Measurements from ENCODE around the gene CAPN13.

Gene CAPN13

DNA sequence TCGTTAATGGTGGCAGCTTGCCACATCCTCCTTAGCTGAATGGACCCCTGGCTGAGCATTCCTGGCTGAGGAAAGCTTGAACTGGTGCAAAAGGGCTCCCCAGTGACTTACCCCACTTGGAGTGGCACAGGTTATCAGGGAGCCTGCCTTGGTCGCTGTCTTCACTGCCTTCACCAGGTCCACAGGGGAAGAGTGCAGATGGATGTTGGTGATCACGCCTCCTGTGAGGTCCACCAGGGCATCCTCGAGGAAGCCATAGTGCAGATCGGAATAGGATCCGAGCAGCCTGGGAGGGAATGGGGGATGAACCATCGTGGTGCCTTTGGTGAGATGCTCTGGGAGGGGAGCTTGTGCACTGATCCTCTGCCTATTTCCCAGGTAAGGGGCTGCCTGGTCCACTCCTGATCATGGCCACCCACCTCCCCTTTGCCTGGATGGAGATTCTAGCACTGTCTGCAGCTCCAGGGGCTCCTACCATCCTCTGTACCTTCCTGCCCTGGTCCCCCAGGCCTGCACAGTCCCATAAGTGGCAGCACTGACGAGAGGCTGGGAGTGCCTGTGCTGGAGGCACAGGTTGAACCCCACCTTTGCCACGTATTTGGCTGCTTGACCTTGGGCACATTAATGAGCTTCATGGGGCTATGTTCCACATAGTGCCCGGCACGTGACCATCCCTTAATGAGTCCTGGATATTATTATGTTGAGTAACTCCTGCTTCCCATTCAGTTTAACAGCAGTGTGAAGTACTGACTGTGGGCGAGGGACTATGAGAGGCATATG, 43.0 kb downstream of the CAPN13 start:
- no peak for FAIRE-seq

- no peak for FAIRE-seq
These were observed 44.0 kb downstream of the CAPN13 start for GRCh38 chr2:30763151-30763660.

DNA sequence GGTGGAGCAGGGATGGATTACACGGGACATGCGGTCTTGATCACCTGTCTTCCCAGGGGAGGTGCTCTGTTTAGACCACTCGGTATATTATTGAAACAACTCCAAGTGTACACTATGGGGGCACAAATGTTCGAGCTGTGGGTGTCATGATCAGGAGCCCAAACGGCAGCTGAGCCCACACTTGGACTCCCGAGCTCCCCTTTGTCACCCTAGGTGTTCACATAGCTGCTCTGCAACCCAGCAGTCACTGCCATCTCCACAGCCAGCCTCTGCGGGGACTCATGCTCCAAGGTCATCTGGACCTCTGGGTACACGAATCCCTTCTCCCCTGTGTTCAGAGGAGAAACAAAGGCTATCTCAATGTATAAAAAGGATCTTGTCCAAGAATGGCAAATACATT, 46.0 kb downstream of the CAPN13 start:
- FAIRE-seq = no peak

GRCh38 chr2:30759481-30759880, 47.8 kb downstream of the CAPN13 start:
- no peak for FAIRE-seq

DNA sequence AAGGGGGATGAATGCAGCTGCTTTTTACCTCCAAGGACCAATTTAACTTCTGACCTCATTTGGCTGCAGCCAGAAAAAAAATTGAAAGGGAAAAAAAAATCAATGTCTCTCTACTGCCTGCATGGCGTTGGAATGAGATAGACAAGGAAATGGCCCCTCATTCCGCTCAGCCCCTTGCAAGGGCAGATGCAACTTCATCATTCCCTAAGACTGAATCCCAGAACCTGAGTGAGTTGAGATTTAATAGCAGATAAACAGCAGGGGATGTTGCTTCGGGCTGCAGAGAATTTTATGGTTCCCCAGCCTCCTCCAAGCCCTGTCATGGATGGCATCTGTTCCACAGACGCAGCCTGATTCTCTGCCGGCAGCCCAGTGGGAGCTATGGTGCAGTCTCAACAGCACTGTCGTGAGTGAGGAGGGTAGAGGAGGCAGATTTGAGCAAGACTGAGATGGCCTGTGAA, 49.0 kb downstream of the CAPN13 start:
- FAIRE-seq = no peak

- no peak for FAIRE-seq
These were observed 49.5 kb downstream of the CAPN13 start for GRCh38 chr2:30757749-30758148.

DNA sequence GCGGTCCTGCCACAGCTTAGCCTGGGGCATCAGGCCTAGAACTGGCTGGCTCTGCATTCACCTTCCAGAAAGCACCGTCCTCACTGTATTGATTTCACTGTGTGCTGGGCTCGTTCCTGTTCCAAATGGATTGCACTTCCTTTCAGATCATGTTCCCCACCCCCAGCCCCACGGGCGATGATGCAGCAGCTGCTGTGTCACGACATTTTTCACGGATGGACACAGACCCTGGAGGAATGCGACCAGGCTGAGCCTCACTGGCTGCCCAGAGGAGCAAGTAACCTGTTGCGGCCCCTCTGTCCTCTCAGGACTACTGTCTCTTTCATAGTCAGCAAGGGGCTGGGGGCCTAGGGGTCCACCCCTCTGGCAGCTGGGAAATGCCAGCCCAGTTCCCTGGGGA, 50.3 kb downstream of the CAPN13 start:
- no peak for FAIRE-seq

- no peak for FAIRE-seq
These were observed 51.1 kb downstream of the CAPN13 start for GRCh38 chr2:30756051-30756719.

GRCh38 chr2:30753630-30754029, 53.6 kb downstream of the CAPN13 start:
- no peak for FAIRE-seq

- FAIRE-seq = no peak
These were observed 54.4 kb downstream of the CAPN13 start for GRCh38 chr2:30752811-30753210.

DNA sequence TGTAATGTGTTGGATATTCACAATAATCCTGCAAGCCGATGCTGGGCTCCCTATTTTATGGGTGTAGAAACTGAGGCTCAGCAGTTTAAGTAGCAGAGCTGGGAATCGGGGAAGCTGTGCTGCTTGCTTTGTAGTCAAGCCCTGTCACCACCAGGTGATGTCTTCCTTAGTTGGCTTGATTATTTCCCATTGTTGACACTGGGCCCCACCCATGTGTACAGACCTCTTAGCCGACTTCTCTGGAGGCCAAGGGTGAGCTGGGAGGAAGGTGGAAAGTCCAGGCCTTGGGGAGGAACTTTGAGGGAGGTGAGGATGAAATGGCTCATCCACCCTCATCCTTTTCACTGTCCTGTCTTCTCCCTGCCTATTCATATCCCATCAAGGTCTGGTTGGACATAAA, 60.0 kb downstream of the CAPN13 start:
- FAIRE-seq = no peak

GRCh38 chr2:30744823-30745222, 62.4 kb downstream of the CAPN13 start:
- FAIRE-seq = no peak

- FAIRE-seq = no peak
These were observed 65.7 kb downstream of the CAPN13 start for GRCh38 chr2:30741576-30741975.

DNA sequence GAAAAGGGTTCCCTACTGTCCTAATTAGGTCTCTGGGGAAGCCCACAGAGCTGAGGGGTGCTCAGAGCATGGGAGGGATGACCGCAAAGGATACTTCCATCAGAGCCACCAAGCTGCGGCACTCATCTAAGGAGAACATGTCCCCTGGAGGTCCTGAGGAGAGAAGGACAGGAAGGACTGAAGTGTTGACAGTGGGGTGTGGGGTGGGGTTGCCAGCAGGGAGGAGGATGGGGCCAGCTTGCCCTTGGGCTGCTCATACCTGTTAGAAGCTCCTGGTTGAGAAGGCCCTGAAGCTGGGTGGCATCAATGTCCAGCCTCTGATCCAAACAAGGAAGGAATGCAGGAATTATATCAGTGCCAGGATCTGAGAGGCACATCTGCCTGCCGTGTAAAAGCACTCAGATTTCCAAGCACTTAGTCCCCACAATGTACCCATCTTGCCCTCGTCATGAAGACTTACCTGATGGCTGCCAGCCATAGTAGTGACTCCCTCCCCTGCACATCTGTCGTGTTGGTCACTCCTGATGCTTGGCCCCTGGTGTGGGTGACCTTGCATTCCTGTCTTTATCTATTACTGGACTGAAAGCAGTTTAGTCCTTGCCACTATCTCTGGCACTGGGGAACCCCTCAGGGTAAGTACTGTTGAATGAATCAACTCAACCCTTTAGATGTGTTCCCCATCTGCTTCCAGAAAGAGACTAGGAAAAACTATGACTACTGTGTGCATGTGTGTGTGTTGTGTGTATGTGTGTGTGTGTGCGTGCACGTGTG, 68.9 kb downstream of the CAPN13 start:
- FAIRE-seq = no peak

DNA sequence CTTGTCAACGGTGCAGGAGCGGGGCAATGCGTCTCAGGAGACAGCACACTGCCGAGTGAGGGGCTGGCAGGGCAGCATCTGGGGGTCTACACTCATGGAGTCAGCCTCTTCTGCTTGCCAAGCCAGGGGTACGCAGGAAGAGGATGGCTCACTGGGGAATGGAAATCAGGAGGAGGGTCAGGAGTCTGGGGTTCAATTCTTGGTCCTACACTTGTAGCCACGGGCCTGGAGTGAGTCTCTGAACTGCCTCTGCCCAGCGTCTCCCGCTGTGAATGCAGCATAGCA, 70.0 kb downstream of the CAPN13 start:
- FAIRE-seq = no peak

- FAIRE-seq = no peak
These were observed 70.6 kb downstream of the CAPN13 start for GRCh38 chr2:30736461-30737325.

- FAIRE-seq = no peak
These were observed 73.2 kb downstream of the CAPN13 start for GRCh38 chr2:30733876-30734520.

DNA sequence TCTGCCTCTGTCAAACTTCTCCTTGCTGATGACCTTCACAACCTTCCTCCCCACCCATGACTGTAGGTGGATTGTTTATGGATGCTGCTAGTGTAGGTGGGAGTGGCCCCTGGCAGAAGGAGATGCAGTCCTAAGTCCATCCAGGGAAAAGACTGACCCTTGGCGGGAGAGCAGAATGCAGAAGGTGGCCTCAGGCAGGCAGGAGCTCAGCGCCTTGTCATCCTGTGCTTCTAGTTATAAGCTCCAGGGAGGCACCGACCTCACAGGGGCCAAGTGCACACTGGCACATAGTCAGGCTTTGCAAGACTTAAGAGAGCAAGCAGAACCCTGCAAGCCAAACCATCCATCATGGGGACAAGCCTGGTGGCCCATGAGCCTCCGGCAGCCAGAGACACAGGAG, 74.4 kb downstream of the CAPN13 start:
- FAIRE-seq = no peak

DNA sequence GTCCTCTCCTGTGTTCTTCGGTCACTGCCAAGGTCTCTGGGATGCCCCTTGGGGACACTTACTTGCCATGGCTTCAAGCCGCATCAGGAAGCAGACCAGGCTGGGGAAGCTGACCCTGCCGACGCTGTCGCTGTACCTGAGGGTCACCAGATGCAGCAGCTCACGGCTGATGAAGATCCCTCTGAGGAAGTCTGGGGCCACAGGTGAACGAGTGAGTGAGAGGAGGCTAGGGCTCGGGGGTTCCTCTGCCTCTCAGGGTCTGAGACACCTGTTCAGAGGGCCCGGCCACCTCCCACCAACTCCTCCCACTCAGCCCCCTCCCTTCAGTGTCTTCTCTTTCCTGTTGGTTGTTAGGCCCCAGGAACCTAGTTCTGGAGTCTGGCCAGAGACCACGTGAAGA, 74.9 kb downstream of the CAPN13 start:
- no peak for FAIRE-seq

DNA sequence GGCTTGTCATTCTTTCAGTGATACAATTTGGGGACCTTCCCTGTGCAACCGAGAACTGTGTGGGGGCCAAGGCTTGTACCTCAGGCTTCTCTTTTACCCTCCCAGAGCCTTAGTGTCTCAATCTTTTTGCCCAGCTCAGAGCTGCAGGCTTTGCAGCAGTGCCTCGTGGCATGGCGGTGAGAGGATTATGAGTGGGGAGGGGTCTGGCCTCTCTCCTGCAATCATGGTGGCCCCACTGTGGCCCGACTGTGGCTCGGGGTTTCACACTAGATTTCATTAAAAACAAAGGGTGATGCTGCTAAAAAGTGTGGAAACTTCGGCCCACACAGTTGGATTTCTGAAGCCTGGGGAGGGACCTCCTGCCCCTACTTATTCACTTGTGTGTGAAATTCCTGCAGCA, 75.5 kb downstream of the CAPN13 start:
- FAIRE-seq = no peak

DNA sequence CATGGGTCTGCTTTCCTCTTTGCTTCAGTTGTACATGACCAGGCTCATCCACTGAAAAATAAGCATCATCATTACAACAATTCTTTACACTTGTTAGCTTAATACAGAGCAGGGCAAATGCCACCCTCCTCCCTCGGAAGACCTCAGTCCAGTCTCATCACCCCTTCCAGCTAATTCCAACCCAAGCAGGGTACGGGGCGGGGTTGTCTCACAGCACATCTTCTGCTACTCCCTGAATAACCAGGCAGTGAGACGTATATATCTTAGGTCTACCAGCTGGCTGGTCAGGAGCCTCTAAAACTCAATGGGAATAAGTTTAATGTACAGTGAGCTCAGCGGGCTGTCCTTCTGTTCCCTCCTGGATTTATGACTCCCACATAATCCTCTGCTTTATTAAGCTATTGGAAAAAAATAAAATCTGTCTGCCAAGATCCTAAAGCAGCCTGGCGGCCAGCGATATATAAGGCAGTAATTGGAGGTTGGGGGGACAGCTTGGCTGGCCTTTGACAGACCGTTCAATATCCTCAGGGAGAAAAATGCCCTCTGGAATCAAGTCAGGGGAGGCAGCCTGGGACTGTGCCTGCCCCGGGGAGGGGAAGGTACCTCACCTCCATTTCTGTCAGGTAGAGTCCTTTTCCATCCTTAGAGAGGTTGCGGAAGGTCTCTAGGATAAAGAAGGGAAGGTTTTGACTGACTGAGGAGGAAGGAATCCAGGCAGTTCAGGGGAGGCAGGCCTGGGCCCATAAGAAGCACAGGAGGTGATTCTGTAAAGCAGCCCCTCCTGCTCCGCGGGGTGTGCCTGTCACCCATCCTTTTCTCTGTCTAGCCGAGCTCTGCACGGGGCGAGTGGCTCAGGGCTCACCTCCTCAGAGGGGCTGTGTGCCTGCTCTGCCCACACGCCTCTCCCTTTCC, 76.3 kb downstream of the CAPN13 start:
- no peak for FAIRE-seq

Measured in islet of Langerhans (tissue), 1 donor.